HG03521 (cell line): Measurements from ENCODE around the gene WASF3.

Experiments used
- ATAC-seq: cut with Tn5 transposase; IDR thresholded peaks from one replicate; pipeline ENCODE4 v1.9.1; 2021; ENCODE audit warnings: mild to moderate bottlenecking, moderate library complexity; ENCODE audit not compliant: unreplicated experiment

The WASF3 gene

DNA sequence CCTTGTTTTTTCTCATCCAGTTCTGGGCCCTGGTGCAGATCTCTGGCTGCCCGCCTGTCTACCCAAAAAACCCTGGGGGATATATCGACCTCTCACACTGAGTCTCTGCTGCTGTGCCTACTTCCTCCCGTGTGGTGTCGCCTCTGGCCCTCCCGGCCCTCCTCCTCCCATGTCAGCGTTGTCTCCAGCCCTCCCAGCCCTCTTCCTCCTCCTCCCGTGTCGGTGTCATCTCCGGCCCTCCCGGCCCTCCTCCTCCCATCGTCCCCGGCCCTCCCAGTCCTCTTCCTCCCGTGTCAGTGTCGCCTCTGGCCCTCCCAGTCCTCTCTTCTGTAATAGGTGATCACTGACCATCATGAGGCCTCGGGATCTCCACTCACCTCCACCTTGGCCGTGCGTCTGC lies 121.3 kb downstream of the WASF3 start:
- no peak for ATAC-seq

DNA sequence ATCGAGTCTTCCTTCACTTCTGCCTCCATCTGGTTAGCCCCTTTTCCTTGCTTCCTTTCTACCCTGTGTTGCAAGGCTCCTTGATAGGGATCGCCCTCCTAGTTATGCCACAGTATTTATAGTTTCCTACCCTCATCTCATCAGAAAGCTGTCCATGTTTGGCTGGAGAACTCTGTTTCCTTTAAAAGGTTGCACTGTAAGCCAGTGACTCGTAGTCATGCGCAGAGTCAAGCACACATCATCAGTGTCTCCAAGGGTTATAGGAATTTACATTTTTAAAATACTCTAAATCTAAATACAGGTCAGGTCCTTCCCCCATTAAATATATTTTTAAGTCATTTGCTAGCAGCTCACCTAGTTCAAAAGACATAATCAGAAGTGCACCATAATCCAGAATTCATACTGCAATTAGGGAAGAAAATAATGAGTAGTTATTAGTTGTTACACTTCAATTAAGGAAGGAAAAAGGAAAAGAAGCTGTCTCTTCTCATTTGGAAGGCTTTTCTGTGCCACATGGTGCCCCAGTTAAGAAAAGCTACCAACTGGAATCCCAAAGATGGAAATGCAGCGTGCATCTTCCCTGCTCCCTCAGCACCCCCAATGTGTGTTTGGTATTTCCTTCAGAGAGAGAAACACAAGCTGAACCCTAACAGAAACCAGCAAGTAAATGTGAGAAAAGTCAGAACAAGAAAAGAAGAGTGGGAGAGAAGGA lies 122.1 kb downstream of the WASF3 start:
- no peak for ATAC-seq

DNA sequence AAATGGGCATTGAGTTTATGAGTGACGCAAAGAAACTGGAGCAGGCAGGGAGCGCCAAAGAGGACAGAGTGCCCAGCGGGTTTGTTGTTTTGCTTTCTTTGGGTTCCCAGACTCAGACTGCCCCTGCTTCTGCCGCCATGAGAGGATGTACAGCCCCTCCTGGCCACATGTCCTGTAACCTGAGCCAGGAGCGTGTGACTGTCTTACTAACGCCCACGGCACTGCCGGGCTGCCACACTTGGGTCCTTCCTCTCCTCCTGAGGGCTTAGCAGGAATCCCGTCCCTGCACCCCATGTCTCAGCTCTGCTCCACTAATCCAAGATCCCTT lies 122.6 kb downstream of the WASF3 start:
- ATAC-seq, result no peak

DNA sequence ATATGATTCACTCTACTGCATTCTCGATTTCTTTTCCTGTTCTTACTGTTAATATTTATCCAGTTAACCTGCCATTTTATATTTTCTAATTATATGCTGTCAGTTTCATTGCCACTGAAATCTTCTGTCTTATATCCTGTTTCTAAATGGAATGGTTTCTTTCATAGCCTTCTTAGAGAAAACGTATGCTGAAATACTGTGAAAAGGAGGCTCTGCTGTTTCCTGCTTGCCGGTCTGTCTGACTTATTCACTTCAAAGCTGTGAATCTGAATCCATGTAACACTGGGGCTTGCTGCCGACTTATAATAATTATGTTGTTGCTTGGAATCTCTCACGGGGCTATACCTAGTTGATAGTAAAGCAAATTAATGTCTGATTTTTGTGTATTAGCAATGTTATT lies 123.1 kb downstream of the WASF3 start:
- no peak for ATAC-seq

DNA sequence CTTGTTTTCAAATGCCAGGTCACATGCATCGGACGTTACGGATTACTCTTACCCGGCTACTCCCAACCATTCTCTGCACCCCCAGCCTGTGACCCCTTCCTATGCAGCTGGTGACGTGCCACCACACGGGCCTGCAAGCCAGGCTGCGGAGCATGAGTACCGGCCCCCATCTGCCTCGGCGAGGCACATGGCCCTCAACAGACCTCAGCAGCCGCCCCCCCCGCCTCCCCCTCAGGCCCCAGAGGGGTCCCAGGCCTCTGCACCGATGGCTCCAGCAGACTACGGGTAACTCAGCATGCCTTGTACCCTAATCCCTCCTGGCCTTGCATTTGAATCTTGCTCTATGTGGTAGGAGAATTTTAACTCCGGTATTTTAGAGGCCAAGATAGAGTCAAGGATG lies 123.6 kb downstream of the WASF3 start:
- no peak for ATAC-seq

DNA sequence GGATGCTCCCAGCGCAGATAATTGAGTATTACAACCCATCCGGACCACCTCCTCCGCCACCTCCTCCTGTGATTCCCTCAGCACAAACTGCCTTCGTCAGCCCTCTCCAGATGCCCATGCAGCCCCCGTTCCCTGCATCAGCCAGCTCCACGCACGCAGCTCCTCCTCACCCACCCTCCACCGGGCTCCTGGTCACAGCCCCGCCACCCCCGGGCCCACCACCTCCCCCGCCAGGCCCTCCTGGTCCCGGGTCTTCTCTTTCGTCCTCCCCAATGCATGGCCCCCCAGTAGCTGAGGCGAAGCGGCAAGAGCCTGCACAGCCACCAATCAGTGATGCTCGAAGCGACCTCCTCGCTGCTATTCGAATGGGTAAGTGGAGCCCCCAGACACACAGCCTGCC lies 125.1 kb downstream of the WASF3 start:
- ATAC-seq, result no peak

DNA sequence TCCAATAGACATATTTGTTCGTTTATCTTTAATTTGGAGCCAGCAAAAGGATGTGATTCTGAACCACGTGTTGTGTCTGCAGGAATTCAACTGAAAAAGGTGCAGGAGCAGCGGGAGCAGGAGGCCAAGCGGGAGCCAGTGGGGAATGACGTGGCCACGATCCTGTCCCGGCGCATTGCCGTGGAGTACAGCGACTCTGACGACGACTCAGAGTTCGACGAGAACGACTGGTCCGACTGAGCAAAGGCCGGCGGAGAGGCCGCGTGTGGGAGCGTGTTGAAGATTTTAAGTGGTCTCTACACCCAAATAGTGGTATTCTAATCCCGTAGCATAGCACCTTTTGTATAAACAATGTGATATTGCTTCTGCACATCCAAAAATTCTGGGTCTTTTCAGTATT lies 128.1 kb downstream of the WASF3 start:
- ATAC-seq, result no peak

DNA sequence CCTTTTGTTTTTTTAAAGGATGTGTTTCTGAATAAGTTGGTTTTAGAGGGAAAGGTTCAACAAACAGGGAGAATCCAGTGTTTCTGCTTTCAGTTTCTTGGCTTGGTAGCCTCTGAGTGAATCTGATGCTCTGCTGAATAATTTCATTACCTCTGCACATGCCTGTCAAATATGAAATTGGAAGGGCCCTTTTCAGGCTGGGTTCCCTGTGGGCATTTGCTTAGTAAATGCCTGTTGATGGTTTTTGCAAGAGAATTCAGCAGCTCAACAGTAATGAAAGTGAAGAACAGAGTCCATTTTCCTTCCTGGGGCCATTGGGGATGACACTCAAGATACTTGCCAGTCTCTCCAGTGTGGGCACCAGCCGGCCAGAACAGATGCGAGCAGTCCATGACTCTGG lies 128.8 kb downstream of the WASF3 start:
- no peak for ATAC-seq

DNA sequence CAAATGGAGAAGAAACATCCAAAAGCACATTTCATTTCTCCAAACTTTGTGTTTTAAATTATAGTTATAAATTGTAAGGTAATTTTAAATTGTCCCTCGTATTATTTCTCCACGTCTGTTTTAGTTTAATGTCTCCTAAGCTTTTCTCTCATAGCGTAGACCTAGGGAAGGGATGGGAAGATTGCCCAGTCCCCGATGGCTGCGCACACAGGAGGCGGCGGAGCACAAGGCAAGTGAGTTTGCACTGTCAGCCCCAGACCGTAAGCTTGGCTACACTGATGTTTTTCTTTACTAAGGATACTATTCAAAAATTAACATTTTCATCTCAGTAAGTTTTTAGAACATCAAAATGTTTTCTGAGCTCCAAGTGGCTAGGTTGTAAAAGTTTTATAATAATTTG lies 130.8 kb downstream of the WASF3 start:
- no peak for ATAC-seq

DNA sequence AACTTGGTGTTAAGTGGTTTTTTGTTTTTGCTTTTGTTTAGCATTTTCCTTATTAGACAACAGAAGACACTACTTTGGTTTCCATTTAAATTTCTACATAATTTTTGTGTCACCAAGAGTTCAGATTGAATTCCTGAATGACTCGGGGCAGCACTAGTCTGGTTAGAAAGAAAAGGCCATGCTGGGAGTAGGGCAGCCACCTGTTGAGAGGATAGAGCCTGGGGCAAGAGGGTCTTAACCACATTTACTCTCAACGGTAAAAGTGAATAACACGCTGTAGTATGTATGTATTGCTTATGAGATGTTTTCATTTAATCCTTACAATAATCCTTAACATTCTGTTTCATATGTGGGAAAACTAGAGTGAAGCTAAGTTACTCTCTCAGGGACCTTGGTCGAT lies 131.5 kb downstream of the WASF3 start:
- ATAC-seq, result no peak

DNA sequence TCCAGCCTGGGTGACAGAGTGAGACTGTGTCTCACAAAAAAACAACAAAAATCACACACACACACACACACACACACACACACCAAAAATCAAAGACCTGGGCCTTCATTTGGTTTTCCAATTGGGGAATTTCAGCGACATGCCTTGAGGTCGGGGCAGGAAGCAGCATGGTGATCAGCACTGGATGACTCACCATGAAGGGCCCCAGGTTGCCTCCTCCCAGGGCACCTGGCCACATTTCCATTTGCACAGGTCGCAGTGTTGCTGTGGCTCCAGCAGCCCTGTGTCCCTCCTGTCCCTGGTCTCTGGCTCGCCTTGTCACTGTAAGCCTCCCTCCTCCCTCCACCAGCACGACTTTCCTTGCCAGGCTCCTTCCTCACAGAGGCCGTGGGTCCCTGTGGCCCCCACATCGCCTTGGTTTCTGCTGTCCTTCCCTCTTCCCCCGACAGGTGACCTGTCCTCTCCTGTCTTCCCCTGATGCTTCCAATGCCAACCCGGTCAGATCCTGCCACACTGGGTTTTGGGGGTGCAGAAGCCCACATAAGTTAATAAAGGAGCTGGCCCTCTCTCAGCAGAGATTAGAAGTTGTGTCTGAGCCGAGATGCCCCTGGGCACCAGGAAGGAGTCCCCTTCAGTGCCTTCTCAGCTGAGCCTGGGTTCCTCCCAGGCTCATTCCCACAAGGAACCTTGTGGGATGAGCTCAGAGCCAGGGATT lies 136.4 kb downstream of the WASF3 start:
- no peak for ATAC-seq

DNA sequence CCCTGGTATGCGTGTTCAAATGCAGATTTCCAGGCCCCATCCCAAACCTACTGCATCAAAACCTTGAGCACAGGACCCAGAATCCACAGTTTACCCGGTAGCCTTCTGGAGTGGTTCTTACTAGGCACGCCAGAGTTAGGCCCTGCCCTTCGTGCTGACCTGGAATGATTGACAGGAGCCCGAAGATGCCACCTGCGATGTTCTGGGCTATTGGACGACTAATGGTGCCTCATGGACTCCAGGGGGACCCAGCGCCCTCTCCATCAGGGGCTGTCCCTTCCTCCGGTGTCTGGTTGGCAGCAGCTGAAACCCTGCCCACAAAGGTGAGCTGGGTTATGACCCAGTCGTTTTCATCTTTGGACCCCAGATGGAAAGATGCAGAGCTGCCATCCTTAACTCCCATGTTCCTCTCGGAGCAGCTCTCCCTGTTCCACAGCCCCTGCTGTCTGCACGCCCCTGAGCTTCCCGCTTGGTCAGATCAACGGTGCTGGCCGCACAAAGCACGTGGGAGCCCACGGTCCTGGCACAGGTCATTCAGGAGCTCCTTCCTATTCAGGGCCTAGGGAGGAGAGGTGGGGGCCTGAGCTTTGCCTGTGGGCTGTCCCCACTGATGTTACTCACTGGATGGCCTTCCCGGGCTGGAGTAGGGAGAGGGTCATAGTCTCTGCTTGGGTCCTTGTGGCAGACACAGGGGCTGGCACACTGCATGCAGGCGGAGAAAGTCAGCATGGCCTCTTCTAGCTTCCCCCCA lies 137.3 kb downstream of the WASF3 start:
- ATAC-seq, result no peak

DNA sequence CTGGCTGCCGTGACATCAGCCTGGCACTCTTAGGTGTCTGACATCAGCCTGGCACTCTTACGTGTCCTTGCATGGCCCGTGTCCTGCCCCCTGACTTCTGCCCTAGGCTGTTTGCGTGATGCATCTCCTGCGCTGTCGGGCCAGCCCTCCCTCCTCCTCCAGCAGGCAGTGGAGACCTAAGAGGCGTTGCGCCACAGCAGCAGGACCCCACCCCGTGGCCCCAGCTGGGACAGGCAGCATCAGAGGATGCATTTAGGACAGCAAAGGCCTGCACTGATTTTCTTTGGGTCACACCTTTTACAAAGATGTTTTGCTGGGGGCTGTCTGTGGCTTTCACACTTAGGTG lies 137.8 kb downstream of the WASF3 start:
- no peak for ATAC-seq

DNA sequence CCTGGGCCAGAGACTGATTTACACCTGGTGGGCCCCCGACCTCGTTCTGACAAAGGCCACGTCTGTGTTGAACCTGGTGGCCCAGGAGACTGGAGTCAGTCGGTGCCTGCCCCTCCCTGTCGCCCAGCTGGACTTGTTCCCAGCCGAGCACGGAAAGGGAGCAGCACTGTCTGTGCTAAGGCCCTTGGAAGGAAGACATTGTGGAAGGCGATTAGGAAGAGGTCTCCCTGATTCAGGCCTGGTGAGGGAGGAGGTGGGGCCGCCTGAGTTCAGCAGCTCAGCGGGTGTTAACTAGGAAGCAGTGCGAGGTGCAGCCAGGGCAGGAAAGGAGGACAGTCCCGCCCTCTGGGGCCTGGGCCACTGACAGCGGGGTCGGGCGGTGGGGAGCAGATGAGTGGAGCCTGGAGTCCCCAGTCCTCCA lies 138.4 kb downstream of the WASF3 start:
- ATAC-seq, result no peak

DNA sequence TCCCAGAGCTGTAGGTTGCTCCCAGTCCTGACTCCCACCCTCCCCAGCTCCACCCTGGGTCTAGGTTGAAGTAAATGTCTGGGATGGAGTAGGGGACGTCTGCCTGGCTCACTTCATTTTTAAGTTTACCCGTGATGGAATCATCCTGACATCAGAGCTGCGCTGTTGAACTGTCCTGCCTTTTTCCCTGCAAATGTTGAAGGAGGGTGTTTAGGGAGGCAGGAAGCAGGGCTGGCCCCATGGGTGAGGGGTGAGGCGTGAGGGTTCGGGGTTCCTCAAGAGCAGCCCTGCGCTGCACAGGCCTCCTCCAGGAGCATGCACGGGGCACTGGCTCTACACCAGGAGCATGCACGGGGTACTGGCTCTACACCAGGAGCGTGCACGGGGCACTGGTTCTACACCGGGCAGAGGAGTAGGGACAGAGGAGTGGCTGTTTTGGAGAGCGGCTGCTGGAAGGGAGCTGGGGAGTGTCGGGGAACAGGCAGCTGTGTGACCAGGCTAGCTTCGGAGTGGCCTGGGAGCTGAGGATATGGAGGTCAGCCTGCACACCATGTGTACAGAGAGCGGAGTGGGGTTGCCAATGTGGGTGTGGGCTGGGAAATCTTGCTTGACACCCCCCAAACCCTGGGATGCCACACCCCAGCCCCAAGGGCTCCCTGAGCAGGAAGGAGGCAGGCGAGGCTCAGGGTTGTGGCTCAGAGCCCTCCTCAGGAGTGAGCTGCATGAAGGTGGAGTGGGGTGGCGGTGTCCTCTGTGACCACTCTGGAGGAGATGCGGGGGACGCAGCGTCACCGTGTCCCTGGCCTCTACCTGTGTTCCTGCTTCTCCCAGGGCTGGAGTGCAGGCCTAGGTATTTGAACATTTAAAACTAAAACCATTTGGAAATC lies 139.8 kb downstream of the WASF3 start:
- ATAC-seq, result no peak

DNA sequence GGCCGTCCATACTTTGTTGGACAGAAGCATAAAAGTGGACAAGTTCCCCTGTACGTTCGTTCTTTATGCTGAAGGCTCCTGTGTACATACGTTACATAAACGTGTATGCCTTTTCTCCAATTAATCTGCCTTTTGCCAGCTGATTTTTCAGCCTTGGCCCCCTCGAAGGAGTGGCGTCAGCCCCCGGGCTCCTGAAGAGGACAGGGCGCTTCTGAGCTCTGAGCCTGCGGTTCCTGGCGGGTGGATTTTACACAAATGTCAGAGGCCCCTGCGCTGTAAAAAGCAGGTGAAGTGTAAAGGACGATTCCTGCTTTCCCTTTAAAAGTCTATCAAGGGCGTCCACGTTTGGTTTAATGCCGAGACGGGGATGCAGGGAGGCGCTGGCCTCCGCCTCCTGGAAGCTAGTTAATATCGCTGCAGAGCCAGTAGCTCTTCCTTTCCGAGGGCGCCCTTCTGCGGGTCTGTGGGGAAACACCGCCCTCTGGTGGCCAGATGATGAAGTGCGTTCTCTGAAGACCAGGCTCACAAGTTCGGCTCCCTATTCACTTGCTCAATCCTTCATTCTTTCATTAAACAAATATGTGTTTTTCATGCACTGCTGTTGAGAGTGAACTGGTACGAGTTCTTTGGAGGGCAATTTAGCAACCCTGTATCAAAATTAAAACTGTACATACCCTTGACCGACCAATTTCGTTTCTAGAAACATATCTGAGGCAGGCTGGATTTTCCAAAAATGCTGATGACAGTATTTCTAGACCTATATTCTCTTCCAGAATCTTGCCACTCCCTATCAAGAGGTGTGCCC lies 141.1 kb downstream of the WASF3 start:
- ATAC-seq, result peak; percentile 54

DNA sequence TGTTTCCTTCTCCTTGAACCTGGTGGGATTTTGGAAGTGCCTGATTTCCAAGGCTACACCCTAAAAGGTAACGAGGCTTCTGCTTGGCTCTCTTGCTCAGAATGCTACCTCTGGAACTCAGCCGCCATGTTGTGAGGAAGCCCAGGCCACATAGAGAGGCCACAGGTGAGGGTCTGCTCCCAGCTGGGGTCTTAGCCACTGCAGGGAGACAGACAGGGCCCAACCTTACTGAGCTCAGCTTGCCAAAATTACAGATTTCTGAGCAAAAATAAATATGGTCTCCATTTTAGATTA lies 141.7 kb downstream of the WASF3 start:
- ATAC-seq, result no peak

DNA sequence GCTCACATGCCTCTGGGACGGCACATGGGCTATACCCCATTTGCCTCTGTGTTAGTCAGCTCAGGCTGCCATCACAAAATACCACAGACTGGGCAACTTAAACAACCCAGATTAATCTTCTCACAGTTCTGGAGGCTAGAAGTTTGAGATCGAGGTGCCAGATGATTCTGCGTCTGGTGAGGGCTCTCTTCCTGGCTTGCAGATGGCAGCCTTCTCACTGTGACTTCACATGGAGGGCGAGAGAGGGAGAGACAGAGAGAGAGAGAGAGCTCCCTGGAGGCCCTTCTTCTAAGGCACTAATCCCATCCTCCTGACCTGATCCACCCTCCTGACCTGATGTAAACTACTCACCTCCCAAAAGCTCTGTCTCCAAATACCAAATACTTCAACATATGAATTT lies 148.1 kb downstream of the WASF3 start:
- no peak for ATAC-seq

DNA sequence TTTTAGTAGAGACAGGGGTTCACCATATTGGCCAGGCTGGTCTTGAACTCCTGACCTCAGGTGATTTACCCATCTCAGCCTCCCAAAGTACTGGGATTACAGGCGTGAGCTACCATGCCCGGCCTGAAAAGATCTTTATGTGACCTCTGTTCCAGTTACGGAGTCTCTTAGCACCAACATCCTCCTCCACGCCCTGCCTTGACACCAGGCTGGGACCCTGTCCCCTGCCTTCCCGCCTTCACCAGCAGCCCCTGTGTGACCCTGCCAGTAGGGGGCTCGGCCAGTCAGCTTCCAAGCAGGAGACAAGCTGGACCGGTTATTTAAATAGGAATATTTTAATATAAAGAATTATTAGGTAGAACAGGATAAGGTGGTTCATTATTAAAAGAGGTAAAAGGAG lies 148.9 kb downstream of the WASF3 start:
- ATAC-seq, result no peak

DNA sequence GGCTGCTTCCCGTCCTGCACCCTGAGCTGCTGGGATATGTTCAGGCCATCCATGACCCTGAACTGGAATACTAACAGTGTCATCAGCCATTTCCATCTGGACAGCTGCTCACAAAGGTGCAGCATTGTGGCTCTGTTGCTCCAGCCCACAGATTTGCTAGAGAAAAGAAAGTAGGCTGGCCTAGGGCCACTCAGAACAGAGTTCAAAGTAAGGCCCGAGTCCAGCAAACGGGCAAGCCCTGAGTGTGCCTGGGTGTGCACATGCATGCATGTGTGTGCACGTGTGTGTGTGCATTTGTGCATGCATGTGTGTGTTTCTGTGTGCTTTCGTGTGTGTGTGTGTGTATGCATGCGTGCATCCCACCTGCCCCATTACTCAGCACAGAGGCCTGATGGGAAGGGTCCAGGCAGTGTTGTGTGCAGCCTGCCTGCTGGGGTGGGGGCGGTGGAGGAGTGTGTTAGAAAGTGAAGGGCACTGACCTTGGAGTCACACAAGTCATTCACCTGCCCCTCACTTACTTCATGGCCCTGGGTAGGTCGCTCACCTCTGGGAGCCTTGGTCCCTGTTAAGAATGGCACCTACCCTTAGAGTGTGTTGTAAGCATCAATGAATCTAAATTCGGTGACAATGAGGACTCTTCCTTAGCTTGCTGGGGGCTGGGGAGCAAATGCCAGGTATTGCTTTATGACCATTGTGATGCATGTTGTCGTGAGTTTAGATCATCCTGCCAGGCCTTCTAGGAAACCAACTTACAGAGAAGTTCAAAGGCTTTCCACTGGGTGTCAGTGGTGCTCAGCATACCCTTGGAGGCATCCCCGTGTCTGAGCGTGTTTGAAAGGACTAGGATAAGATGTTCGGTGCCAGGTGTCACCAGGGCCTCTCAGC lies 149.9 kb downstream of the WASF3 start:
- ATAC-seq, result no peak
